ENCODE results near the gene MTHFR. TPM values are rescaled to one million over a fixed set of nuclear protein-coding genes. Genes with fewer than 3 reads are reported as not detected.

Gene MTHFR
- total RNA-seq, 4 donors from 2014 or later = 18.6 to 46.7 (median 27.9) TPM

DNA sequence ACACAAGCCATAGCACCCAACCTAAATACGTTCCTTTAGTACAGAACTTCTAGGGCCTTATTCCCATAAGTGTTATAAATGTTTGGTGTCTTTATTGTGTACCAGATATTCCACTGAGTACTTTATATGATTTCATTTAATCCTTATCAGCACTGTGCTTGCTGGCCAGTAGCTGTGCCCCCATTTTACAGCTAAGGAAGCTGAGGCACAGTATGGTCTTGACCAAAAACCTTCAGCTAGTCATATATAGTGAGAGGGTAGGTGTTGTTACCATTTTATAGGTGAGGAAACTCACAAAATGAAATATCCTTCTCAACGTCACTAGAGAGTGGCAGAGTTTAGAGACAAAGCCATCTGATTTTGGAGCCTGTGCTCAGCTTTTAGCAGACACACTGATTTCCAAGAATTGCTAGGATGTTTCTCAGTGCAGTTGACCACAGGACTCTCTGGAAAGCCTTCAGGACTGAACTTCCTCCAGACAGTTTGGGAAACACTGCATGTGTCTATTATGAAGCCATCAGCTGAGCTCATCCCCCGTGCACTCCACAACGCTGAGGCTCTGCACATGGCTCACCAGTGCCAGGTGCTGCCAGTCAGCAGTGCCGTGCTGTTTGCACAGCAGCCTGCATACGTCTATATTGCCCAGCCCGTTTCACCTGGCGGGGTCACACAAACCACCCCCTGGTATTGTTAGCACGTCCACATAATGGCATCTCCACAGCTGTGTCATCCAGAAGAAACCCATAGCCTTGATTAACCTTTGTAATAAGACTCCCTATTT is 26.4 kb upstream of the MTHFR start:
- WGBS, 2 donors (ENCODE audit: low coverage in 1 of 2) = 95% methylated on average over 2 of the region's 9 CpGs; no CpG with 5 or more reads in 1 of the 2 donors
- H3K4me1 ChIP-seq = no peaks in the 10 kb centered on the region
- no peak overlapping the region for H3K4me3 ChIP-seq
- TF ChIP-seq POLR2AphosphoS5 (IDR thresholded peaks at IDR 0.05) (no peak), POLR2A (IDR thresholded peaks at IDR 0.05) (no peak), EP300 (IDR thresholded peaks at IDR 0.05) (no peak)
- TF ChIP-seq, protein P1, sequence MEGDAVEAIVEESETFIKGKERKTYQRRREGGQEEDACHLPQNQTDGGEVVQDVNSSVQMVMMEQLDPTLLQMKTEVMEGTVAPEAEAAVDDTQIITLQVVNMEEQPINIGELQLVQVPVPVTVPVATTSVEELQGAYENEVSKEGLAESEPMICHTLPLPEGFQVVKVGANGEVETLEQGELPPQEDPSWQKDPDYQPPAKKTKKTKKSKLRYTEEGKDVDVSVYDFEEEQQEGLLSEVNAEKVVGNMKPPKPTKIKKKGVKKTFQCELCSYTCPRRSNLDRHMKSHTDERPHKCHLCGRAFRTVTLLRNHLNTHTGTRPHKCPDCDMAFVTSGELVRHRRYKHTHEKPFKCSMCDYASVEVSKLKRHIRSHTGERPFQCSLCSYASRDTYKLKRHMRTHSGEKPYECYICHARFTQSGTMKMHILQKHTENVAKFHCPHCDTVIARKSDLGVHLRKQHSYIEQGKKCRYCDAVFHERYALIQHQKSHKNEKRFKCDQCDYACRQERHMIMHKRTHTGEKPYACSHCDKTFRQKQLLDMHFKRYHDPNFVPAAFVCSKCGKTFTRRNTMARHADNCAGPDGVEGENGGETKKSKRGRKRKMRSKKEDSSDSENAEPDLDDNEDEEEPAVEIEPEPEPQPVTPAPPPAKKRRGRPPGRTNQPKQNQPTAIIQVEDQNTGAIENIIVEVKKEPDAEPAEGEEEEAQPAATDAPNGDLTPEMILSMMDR (IDR thresholded peaks at IDR 0.05) = no peak
- peaks cover 3 to 99% of the 10 kb centered on the region in 2 donors for H3K36me3 ChIP-seq
- H3K27ac ChIP-seq = no peak overlapping the region
- H3K27me3 ChIP-seq = no peaks in the 10 kb centered on the region
- no peaks in the 10 kb centered on the region for H3K9me3 ChIP-seq
- no peak for ATAC-seq

- Histone ChIP-seq H3K9me3 (no peaks in the 10 kb centered on the region), H3K4me1 (no peaks in the 10 kb centered on the region), H3K36me3 (peaks cover 3 to 99% of the 10 kb centered on the region in 2 donors), H3K27me3 (no peaks in the 10 kb centered on the region), H3K4me3 (no peak overlapping the region), H3K27ac (no peak overlapping the region)
- no peak for TF ChIP-seq POLR2A (IDR thresholded peaks at IDR 0.05)
- no peak for TF ChIP-seq POLR2AphosphoS5 (IDR thresholded peaks at IDR 0.05)
- no peak for TF ChIP-seq EP300 (IDR thresholded peaks at IDR 0.05)
- TF ChIP-seq, protein P1 (IDR thresholded peaks at IDR 0.05) = no peak
- ATAC-seq = no peak
- 86 to 100% methylated on average over 2 to 14 of the region's 19 CpGs for WGBS, 2 donors (ENCODE audit: low coverage in 1 of 2)
Observed at GRCh38 chr1:11828511-11828910, 22.7 kb upstream of the MTHFR start.

DNA sequence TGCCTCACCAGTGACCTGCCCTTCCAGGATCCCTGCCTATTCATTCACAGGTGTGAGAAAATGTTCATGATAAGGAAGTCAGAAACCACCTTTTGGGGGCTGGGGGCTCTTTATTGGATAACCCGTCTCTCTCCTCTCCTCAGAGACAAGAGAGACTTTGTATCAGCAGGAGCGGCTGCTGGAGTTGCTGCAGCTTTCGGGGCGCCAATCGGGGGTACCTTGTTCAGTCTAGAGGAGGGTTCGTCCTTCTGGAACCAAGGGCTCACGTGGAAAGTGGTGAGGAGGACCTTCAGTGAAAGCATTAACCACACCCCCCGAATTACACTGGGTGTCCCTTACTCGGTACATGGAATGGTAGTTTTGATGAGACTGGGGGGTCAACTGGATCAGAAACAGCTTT is 21.2 kb upstream of the MTHFR start:
- H3K36me3 ChIP-seq = peaks cover 3 to 99% of the 10 kb centered on the region in 2 donors

GRCh38 chr1:11825131-11825530 is 19.4 kb upstream of the MTHFR start:
- Histone ChIP-seq H3K4me1 (no peaks in the 10 kb centered on the region), H3K9me3 (no peaks in the 10 kb centered on the region), H3K4me3 (no peak overlapping the region), H3K27ac (no peak overlapping the region), H3K27me3 (no peaks in the 10 kb centered on the region), H3K36me3 (peaks cover 3 to 100% of the 10 kb centered on the region in 2 donors)
- no peak for ATAC-seq
- 78% methylated on average over 3 to 5 of the region's 7 CpGs for WGBS, 2 donors (ENCODE audit: low coverage in 1 of 2)
- TF ChIP-seq, protein P1 (IDR thresholded peaks at IDR 0.05) = no peak
- no peak for TF ChIP-seq EP300 (IDR thresholded peaks at IDR 0.05)
- TF ChIP-seq POLR2A (IDR thresholded peaks at IDR 0.05) = no peak
- no peak for TF ChIP-seq POLR2AphosphoS5 (IDR thresholded peaks at IDR 0.05)

More for the DNA sequence above, 21.2 kb upstream of the MTHFR start:
- Histone ChIP-seq H3K27me3 (no peaks in the 10 kb centered on the region), H3K4me3 (no peak overlapping the region), H3K9me3 (no peaks in the 10 kb centered on the region), H3K4me1 (no peaks in the 10 kb centered on the region), H3K27ac (no peak overlapping the region)
- ATAC-seq = no peak
- TF ChIP-seq EP300 (IDR thresholded peaks at IDR 0.05) (no peak), POLR2A (IDR thresholded peaks at IDR 0.05) (no peak), POLR2AphosphoS5 (IDR thresholded peaks at IDR 0.05) (no peak)
- TF ChIP-seq, protein P1 (IDR thresholded peaks at IDR 0.05) = no peak
- WGBS, 2 donors (ENCODE audit: low coverage in 1 of 2) = 93% methylated on average over 2 to 8 of the region's 9 CpGs

Data from gastroesophageal sphincter (tissue), 4 donors.